Head of caudate nucleus (tissue), 42 donors: Measurements from ENCODE around the gene GSE1.

Source experiments
- DNase-seq, 42 donors: peaks; one replicate each; pipeline versions ENCODE4 v3.0.0 to v3.0.0-alpha.2; 2020 to 2021; ENCODE audit warnings: mixed read lengths in 7 of 42
- intact Hi-C: fragments of 100-400 bp; cut with DNase I; formaldehyde crosslinking; loops from one replicate; pipeline ENCODE4 v1.15.0; 2022

The GSE1 gene

DNA sequence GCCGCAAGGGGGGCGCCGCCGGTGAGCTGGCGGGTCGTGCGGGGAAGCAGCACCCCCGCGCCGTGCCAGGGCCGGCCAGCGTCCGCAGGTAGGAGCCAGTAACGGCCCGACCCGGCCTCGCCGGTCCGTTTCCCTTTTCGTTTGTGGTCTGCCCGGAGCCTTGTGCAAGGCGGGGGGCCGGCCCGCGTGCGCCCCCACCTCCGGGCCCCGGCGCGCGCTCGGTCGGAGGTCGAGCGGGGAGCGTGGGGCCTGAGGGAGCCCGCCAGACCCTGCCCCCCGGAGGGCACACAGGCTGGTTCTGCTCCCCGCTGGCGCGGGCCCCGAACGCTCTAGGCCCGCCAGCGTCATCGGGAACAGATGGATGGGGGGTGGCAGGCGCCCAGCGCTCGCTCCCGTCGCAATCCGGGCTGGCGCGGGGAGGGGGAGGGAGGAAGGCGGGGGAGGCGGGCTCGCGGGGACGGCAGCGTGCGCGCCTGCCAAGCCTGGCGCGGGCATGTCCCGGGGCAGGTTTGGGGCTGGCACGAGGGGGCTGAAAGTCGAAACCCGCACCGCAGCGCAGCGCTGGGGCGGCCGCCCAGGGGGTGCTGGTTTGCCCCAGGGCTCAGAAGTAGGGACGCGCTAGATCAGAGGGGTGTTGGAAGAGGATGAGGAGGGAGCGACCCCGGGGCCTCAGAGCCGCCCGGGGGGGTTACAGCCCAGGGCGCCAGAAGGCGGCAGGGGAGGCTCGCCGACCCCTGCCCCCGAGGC lies 1.5 kb upstream of the GSE1 start:
- DNase-seq = peak; percentile 60 to 94 (median 88)
- intact Hi-C loops = loop anchor here (10.0 kb wide), 1 partner anchor 187 kb away; no protein-coding TSS in a partner anchor

DNA sequence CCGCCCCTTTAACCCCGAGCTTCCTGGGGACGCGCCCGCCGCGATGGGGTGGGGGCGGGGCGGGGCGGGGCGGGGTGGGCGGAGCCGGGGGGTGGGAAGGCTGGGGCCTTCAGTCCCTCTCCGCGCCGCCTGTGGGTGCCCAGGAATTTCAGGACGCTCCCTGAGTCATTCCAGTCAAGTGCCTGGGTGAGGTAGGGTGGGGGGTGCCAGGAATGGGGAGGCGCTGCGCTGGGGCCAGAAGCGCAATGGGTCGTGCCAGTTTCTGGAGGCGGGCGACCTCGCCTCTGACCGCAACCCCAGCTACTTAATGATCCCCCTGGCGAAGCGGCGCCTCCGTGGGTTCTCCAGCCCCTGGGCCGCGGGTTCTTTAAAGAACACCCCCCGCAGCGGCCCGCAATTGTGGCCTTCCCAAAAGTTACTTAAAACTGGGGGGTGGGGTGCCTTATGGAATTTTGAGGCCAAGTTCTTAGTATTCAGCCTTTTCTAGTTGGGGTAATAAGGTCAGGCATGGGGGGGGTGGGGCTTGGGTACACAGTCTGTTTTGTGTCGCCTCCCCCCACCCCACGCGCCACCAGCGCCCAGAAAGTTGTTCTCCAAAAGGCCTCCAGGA lies 826 bp upstream of the GSE1 start:
- intact Hi-C loops = loop anchor here (10.0 kb wide), 1 partner anchor 187 kb away; no protein-coding TSS in a partner anchor

DNA sequence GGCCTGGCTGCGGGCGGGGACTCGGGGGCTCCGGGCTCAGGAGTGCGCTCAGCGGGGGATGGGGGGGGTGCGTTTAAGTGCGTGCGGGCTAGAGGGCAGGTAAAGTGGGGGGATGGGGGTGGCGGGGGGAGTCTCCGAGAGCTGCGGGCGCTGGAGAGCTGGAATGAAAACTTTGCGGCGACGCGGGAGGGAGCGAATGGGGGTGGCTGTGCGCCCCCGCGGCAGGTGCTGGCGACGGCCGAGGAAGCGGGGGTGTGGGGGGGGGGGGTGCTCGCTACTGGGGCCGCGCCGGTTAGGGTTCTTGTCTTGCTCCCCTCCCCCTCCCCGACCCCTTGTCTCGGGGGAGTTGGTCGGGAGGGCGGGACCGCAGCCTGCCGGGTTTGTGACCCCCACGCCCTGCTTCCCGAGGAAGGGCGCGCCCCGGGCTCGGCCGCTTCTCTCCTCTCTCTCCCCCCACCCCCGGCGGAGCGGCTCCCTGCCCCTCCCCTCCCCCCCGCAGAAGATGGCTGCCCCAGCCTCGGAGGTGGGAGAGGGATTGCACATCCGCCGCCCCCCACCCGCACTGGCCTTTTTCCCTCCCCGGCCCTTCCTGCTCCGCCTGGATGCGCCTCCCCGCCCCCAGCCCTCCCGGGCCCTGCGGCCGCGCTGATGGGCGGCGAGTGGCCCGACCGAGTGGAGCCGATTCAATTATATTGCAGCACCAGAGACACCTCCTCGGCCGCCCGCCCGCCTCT lies 649 bp downstream of the GSE1 start:
- intact Hi-C loops = loop anchor here (10.0 kb wide), 1 partner anchor 189 kb away; no protein-coding TSS in a partner anchor
- peak in 29 of 42 donors; percentile 36 to 78 (median 45) for DNase-seq

More for the DNA sequence above, 826 bp upstream of the GSE1 start:
- peak in 13 of 42 donors; percentile 25 to 73 (median 42) for DNase-seq

DNA sequence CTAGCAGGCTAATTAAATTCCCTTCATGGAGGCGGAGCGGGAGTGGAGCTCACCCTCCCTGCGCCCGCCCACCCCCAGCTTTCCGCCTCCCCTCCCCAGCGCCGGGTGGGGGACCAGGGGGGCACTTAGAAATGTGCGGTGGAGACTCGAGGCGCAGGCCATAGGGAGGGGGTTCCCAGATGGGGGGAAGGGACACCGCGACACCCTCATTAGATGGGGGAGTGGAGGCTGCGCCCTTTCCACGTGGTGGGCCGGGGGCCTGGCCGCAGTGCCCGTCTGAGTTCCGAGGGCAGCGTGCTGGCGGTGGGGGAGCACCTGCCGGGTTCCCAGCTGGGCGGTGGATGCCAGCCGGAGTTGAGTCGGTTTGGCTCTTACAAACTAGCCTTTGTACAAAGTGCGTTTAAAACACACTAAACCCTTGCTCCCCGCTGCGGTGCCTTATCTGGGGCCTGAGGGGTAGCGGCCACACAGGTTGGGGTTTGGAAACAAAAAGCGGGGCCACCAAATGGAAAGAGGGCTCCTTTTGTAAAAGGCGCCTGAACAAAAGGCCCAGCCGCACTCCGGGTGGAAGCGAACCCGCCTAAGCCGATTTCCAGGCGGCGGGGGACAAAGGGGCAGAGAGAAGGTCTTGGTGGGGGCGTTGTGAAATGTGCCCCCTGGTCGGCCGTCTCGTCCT lies 1.4 kb downstream of the GSE1 start:
- no peak for DNase-seq
- intact Hi-C loops = loop anchor here (10.0 kb wide), 1 partner anchor 190 kb away; no protein-coding TSS in a partner anchor

DNA sequence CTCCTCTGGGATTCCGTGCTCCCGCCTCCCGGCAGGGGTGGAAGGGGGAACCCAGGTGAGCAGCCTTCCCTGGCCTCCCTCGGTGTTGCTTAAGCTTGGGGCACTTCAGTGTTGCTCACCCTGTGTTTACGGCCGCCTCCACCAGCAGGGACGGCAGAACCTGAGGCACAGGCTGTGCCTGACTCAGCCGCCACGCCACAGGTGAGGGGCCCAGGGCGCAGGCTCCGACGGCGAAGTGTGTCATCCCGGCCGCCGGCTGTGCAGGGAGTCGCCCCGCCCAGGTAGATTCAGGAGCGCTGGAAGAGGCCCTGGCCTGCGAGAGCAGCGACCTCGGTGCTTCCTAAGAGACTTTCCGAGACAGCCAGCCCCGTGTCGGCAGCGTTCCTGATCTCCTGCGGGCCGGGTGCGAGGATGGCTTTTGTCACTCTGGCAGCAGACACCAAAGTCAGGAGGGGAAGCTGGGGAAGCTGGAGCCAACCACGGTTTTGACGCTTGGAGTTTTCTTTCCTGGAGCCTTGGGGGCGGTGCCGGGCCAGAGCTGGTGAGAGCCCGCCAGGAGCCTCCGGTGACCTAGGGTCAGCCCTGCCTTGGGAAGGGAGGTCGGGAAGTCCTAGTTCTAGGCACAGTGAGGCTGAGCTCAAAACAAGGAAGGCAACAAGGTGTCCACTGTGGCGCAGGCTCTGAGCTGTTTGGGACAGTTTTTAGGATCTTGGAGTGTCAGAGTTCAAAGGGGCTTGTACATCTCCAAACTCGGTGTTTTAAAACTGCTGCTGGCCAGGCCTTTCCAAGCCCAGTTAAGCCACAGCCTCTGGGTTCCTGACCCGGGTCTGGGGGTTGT lies 2.1 kb downstream of the GSE1 start:
- DNase-seq = peak in 8 of 42 donors; percentile 19 to 54 (median 36)
- intact Hi-C loops = loop anchor here (10.0 kb wide), 1 partner anchor 190 kb away; no protein-coding TSS in a partner anchor

DNA sequence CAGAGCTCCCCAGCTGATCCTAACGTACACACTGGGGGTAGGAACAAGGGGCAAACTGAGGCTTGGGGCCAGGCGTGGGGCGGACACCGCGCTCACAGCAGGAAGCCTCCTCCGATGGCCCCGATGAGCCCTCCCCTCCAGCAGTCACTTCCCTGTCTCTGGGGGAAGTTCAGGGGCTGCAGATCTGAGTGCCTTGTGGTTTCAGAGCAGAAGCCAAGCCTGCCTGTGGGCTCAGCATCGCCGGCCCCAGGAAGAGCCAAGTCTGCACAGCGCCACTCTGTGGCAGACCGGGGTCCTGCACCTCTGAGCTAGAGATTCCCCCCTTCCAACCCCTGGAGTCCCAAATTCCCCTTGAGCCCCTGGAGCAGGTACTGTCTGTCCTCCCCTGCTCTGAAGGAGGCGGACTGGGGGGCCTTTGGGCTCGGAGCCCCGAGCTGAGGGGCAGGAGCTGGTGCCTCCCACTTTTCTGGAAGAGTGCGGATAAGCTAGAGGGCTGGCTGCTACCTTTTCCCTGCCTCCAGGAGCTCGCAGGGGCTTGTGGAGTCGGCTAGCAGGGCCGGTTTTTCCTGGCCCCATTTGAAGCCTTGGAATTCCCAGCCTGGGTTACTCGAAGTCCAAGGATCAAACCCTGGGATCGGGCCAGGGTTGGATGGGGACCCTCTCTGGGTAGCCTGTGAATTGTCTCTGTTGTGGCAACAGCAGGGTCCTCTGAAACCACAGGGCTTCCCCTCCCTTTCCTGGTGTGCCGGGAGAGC lies 2.9 kb downstream of the GSE1 start:
- peak in 41 of 42 donors; percentile 58 to 87 (median 74) for DNase-seq
- intact Hi-C loops = loop anchor here (10.0 kb wide), 1 partner anchor 191 kb away; no protein-coding TSS in a partner anchor

DNA sequence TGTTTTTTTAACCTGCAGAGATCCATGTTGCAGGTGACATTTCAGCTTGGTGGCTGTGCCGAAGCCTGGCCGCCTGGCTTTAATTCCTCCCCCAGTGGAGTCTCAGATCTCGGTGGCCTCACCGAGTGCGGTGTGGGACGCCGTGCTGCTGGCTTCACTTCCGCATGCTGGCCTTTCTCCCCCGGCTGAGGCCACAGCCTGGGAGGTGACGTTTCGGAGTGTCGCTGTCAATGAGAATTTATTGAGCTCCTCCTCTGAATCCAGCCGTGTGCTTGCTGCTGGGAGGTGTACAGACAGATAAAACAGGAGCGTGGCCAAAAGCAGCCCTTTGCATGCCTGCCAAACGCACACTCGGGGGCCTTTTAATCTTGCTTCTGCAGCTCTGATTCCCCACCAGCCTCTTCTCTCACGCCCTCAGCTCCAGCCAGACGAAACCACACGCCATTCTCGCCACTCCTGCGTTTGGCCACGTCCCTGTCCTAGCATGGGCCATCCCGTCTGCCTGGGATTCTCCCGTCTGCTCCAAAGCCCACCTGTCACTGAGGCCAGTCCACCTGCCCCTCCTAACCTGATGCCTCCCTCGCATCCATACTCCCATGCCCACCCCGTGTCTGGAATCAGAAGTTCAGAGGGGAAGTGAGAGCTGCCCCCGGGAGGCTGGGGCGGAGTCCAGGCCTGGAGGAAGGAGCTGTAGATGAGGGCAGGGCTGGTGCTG lies 3.6 kb downstream of the GSE1 start:
- peak in 12 of 42 donors; percentile 23 to 63 (median 40) for DNase-seq
- intact Hi-C loops = loop anchor here (10.0 kb wide), 1 partner anchor 192 kb away; no protein-coding TSS in a partner anchor

DNA sequence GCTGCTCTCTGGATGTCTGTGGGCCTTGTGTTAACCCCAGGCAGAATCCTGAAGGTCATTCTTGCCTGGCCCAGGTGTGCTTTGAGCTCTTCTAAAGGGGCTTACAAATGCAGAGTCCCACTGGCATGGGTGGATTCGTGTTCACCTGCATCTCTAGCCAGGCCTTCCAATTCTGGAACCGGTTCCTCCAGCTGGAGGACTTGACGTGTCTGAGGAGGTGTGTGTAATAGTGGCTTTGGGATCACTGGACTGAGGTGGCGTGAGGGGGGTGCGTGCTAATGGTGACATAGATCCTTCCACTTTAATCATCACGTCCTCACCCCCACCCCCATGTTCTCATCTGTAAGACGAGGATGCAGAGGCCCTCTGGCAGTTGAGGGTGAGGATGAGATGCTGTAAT lies 4.8 kb downstream of the GSE1 start:
- DNase-seq = no peak
- intact Hi-C loops = loop anchor here (10.0 kb wide), 1 partner anchor 193 kb away; no protein-coding TSS in a partner anchor

DNA sequence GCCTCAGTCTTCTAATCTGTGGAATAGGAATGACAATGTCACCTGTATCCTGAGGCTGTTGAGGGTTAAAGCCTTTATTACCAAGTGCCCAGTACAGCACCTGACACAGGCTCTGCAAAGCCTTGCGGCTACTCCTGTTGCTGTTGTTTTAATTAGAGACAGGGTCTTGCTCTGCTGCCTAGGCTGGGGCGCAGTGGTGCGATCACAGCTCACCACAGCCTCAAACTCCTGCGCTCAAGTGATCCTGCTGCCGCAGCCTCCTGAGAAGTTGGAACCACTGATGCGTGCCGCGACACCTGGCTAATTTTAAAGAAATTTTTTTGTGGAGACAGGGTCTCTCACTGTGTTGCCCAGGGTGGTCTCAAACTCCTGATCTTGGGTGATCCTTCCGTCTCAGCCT lies 5.4 kb downstream of the GSE1 start:
- intact Hi-C loops = loop anchor here (10.0 kb wide), 1 partner anchor 194 kb away; no protein-coding TSS in a partner anchor
- no peak for DNase-seq

DNA sequence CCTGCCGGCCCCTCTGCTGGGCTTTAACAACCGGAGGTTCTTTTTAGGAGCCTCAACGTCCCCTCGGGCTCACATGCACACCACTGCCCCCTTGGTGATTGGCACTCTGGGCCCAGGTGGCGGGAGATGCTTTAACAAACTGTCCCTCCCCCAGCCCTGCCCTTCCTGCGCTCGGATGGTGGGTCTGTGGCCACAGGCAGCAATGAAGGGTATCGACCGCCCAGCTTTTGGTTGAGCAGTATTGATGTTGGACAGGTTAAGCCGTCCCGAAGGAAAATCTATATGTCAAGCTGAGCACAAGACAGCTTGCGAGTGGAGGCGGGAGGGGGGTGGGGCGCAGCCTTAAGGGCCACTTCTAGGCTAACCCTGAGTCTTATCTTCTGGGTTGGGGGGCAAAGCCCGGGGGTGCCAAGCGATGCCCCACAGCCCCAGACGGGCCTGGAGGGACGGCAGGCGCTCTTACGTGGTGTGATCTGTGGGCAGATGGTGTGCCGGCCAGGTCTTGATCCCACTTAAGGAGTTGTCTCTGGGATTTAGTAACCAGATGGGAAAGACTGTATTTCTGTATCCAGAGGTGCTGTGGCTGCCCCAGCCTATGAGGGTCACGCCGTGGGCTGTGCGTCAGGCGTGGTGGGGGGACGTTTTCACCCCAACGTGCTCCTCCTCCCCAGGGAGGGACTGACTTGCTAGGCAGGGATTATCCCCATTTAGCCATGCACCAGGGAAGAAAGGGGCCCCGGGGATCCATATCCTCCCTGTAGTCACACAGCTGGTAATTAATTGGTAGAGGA lies 6.2 kb downstream of the GSE1 start:
- DNase-seq = no peak
- intact Hi-C loops = loop anchor here (10.0 kb wide), 1 partner anchor 194 kb away; no protein-coding TSS in a partner anchor

DNA sequence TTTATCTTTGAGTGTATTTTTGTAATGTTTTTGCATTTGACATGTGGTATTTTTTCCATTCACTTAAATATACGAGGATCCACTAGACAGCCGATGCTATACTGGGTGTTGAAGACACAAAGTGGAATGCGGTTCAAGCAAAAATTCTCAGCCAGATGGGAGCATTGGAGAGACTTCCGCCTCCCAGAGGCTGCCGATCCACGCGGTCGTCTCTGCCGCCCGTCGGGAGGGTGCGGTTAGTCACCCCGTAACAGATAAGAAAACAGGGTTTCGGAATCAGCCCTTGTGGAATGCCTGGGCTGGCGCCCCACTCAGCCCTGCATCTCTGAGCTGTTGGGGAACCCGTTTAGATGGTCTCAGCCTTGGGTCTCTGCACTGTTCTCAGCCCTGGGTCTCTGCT lies 7.3 kb downstream of the GSE1 start:
- no peak for DNase-seq

DNA sequence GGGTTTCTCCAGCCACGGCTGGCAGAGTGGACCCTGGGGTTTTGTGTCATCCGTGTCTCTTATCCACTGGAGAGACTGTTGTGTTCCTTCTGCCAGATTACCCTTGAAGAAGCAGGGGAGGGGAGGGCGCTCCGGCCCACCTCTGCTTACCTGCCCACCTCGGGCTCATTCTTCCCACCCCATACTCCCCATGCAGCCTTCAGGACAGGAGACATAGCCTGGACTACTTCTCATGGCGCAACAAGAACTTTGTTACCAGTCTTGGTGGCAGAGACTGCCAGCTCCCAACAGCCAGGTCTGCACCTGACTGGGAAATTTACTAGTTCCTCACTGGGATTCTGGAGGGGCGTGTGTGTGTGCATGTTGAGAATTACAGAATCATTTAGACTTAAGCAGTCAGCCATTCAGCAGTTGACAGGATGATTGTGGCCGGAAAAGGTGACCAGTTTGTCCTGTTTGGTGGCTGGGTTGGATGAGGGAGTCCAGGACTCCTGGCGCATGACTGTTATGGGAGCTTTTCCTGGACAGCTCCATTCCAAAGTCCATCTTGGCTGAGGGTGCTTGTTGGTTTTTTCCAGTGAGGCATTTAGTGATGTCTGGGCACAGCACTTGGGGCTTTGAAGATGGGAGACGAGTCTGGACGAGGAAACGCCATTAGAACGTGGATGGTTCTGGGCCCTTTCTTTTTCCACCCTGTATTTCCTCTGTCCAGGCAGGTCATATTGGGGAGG lies 8.7 kb downstream of the GSE1 start:
- no peak for DNase-seq

More for the DNA sequence above, 7.3 kb downstream of the GSE1 start:
- intact Hi-C loops = no loop called here

DNA sequence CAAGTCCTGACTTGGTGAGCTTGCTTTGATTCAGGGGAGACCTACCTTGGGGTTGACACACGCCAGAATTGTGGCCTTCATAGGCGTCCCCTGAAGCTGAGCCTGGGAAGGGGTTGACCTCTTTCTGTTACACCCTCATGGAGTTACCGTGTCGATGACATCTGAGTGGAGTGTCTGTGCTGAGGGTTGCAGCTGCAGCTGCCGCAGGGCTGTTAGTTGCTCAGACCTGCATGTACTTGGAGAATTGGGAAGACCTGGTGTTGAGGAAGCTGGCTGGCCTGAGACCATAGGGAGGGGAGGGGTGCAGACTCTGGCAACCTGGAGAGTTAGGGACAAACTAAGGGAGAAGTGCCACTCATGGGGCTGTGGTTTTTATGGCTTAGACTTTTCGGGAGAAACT lies 9.6 kb downstream of the GSE1 start:
- intact Hi-C loops = no loop called here
- no peak for DNase-seq

More for the DNA sequence above, 8.7 kb downstream of the GSE1 start:
- intact Hi-C loops = no loop called here

DNA sequence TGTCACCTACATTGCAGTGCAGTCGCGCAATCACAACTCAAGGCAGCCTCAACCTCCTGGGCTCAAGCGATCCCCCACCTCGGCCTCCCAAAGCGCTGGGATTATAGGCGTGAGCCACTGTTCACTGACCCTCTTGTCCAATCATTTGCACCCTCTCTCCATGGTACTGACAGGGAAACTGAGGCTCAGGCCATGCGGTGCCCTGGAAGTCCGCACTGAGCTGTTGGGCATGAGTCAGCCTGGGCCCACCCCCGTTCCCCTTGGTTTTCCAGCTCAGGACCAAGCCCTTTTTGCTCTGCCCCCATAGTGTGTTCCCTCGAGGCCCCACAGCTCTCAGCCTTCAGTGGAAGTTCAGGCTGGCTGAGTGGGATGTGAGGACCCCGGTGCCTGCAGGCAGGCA lies 10.1 kb downstream of the GSE1 start:
- intact Hi-C loops = no loop called here
- no peak for DNase-seq

DNA sequence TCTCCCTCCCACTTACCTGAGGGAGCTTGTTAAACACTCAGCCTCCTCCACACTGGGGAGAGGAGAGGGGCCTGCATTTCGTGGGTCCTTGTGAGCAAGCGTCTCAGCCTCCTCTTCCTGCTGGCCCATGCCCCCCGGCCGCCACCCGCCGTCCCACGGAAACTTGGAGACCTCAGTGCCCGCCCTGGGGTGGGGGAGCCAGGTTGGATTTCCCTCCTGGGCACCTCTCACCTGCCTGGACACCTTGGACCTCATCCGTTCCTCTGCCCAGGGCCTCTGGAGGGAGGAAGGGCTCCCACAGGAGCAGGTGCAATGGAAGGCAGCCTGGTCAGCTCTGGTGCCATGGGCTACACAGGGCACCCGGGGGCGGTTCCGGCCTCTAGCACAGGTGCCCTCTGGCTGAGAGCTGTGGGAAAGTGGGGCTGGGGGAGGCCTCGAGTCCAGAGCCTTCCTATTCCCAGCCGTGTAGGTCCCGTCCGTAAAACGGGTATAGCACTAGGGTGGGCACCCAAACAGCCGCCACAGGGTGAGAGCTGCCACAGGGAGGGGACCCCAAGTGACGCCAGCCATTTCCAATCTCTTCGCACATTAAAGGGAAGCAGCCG lies 11.0 kb downstream of the GSE1 start:
- intact Hi-C loops = no loop called here
- DNase-seq = no peak
